Activated CD8-positive, alpha-beta memory T cell treated with anti-CD3 and anti-CD28 coated beads, Interleukin-2, amount 10 ng/mL, durations not matched to agents 7 days and 5 days (primary cell): Measurements from ENCODE around the gene ZNF792. TPM values are rescaled to one million over a fixed set of nuclear protein-coding genes. Genes with fewer than 3 reads are reported as not detected.
A peak's percentile ranks its signal among the peaks of the same experiment; 100 is the strongest.
"Not testable (repeated sequence)": the region's sequence is repeated elsewhere in the genome, so short reads cannot be mapped to it uniquely, and the experiment has no call there.

Experiments
- ATAC-seq: fragments of 150-1000 bp; cut with Tn5 transposase; one replicate; pipeline ENCODE4 v1.10.0; 2021; ENCODE audit warnings: moderate library complexity
- CTCF ChIA-PET: fragments of 350-600 bp; sonication (Branson Sonifier 250); formaldehyde crosslinking; loops from one replicate; lab custom pipeline; 2021; ENCODE audit warnings: antibody characterized with exemption; lab: Charles Lee
- DNase-seq: peaks from one replicate; pipeline ENCODE4 v3.0.0-alpha.2; 2020
- H3K27ac Mint-ChIP-seq: one replicate; pipeline ENCODE4 v1.8.0; 2021; ENCODE audit warnings: mild to moderate bottlenecking, mixed read lengths
- H3K27me3 Mint-ChIP-seq: one replicate; pipeline ENCODE4 v1.8.0; 2021; ENCODE audit warnings: mixed read lengths
- H3K36me3 Mint-ChIP-seq: one replicate; pipeline ENCODE4 v1.8.0; 2021; ENCODE audit warnings: mild to moderate bottlenecking, mixed read lengths
- H3K4me1 Mint-ChIP-seq: one replicate; pipeline ENCODE4 v1.8.0; 2021; ENCODE audit warnings: mixed read lengths
- H3K4me3 Mint-ChIP-seq: one replicate; pipeline ENCODE4 v1.8.0; 2021; ENCODE audit warnings: mild to moderate bottlenecking, moderate library complexity, mixed read lengths
- H3K9me3 Mint-ChIP-seq: one replicate; pipeline ENCODE4 v1.8.0; 2022; ENCODE audit warnings: low read depth, mixed read lengths
- total RNA-seq, 2 experiments: library from RNA; stranded (reverse); gene quantifications; one replicate each; pipeline ENCODE4 v1.2.3, GENCODE V29; 2021

The ZNF792 gene
- total RNA-seq, result 10 to 100 TPM; 13.5 to 15.3 TPM

DNA sequence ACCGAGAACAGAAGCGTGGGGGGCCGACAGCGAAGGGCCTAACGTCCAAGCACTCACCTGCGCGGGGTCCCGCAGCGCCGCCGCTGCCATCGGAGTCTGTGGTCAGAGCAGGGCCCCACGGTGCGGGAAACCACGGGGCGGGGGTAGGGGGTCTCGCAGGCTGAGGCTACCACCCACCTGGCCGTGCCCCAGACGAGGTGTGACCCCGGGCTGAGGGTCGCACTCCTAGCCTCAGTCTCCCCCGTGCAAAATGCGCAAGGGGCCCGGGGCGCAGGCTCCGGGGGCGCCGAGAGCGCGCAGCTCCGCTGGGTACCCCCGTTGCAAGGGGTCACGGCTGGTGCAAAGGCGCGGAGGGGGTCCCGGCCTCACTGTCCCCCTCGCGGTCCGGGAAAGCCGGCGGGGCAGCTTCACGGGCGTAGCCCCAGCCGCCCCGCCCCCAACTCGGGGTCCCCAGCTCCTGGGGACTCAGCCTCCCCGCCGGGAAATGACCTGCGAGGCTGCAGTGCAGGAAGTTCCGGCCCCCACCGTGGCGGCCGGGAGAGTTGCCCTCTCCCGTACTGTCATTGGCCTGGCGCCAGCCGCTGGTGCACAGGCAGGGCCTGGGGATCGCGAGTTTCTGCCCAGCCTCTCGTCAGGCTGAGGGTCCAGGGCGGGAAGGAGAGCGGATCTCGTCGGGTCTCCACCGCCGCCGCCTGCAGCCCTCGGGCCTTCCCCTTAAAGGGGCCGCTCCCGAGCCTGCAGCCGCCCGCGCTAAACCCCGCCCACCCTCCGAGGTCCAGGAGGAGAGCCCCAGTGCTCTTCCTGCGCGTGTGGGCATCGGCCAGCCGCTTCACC lies at the start of gene ZNF792:
TSS of gene ZNF792 (minus strand) at position 657 of the 834 bp plus-strand sequence. CDS start at position 90, 567 bp downstream.
- Mint-ChIP-seq H3K4me1 (peaks cover 22% of the 10 kb centered on the region), H3K27ac (peak within 1 kb of the TSS; percentile 86), H3K4me3 (peak within 1 kb of the TSS; percentile 85), H3K36me3 (peaks cover 47% of the 10 kb centered on the region), H3K9me3 (peaks cover 43% of the 10 kb centered on the region), H3K27me3 (no peaks in the 10 kb centered on the region)
- DNase-seq (peak; percentile 68), ATAC-seq (peak; percentile 86)
- CTCF ChIA-PET, result interaction anchor here (1.0 to 4.4 kb wide), 5 partner anchors 9 to 49 kb away, joined by 3 to 21 read pairs (median 4); no protein-coding TSS in a partner anchor

- Mint-ChIP-seq H3K27ac (peak overlapping the region; percentile 56), H3K4me3 (no peak overlapping the region), H3K9me3 (no peaks in the 10 kb centered on the region), H3K36me3 (peaks cover 47% of the 10 kb centered on the region), H3K4me1 (peaks cover 52% of the 10 kb centered on the region), H3K27me3 (no peaks in the 10 kb centered on the region)
- peak; percentile 83 for DNase-seq
- ATAC-seq, result peak; percentile 67
- CTCF ChIA-PET, result interaction anchor here (0.6 to 8.4 kb wide), 15 partner anchors 8 to 123 kb away, joined by 3 to 97 read pairs (median 5); partner anchors contain the start of genes GRAMD1A, ZNF30 and ZNF792
Observed at GRCh38 chr19:35013041-35013819, 49.2 kb upstream of the ZNF792 start.

- Mint-ChIP-seq H3K36me3 (peaks cover 39% of the 10 kb centered on the region), H3K27me3 (no peaks in the 10 kb centered on the region), H3K9me3 (no peaks in the 10 kb centered on the region), H3K27ac (peak overlapping the region; percentile 77), H3K4me1 (peaks cover 52% of the 10 kb centered on the region), H3K4me3 (no peak overlapping the region)
- CTCF ChIA-PET, result interaction anchor here (0.8 to 8.4 kb wide), 14 partner anchors 10 to 48 kb away, joined by 3 to 97 read pairs (median 6); partner anchors contain the start of genes GRAMD1A and ZNF792
- peak; percentile 28 for ATAC-seq
- DNase-seq, result no peak
Observed at GRCh38 chr19:35011737-35012682, 48.0 kb upstream of the ZNF792 start.

DNA sequence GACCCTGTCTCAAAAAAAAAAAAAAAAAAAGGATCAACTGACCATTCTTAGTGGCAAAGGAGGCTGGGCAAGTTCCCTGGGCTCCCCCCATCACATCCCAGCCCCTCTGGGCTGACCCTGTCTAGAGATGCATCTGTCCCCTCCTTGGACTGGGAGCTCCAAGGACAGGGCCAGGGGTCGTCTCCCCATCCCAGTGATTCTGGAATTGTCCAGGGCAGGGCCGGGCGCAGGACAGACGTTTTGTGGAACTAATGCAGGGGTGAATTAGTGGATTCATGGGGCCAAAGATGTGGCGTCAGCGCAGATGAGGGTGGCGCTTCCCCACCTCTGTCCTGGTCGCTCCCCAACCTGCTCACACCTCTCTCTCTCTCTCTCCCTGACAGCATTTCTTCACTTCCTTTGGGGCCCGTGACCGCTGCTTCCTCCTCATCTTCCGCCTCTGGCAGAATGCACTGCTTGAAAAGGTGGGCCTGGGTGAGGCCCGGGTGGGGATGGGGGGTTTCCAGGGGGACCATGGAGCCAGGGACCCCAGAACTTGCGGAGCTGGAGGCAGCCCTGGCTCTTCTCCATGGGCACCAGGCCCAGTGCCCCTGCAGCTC lies 47.2 kb upstream of the ZNF792 start:
- DNase-seq, result peak; percentile 66
- H3K9me3 Mint-ChIP-seq, result no peaks in the 10 kb centered on the region
- peak; percentile 44 for ATAC-seq
- H3K27ac Mint-ChIP-seq, result peak overlapping the region; percentile 77
- H3K4me3 Mint-ChIP-seq, result no peak overlapping the region
- H3K27me3 Mint-ChIP-seq, result no peaks in the 10 kb centered on the region
- CTCF ChIA-PET, result interaction anchor here (0.7 to 8.4 kb wide), 7 partner anchors 10 to 44 kb away, joined by 3 to 97 read pairs (median 8); partner anchors contain the start of gene GRAMD1A
- H3K4me1 Mint-ChIP-seq, result peaks cover 55% of the 10 kb centered on the region
- H3K36me3 Mint-ChIP-seq, result peaks cover 43% of the 10 kb centered on the region

DNA sequence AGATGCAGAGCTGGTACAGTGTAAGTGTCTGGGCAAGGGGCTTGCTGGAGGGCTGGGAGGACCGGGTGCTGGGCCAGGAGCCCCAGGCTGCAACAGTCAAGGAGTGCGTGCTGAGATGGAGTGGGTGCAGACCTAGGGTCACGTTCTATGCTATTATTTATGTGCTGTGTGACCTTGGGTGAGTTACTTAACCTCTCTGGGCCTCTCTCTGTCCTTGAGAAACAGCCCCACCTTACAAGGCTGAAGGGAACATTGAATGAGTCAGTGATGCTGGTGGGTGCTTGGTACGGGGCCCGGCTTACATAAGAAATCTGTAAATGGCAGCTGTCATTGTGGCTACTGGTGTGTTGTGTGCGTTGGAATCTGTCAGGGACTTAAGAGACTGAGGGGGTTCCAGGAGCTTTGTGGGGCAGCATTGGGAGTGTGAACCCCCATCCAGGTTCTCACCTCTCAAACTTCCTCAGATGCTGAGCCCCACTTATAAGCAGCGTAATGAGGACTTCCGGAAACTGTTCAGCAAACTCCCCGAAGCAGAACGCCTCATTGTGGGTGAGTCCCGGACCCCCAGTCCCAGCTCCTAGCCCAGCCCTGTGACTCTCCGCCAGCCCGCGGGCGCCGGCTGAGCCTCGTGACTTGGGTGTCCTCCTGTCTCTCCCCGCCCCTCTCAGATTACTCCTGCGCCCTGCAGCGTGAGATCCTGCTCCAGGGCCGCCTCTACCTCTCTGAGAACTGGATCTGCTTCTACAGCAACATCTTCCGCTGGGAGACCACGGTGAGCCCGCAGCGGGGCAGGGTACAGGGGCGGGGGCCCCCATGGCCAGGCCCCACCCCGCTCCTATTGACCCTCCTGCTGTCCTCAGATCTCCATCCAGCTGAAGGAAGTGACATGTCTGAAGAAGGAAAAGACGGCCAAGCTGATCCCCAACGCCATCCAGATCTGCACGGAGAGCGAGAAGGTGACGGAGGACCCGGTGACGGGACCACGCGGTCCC lies 45.7 kb upstream of the ZNF792 start:
- H3K36me3 Mint-ChIP-seq, result peaks cover 40% of the 10 kb centered on the region
- H3K4me3 Mint-ChIP-seq, result no peak overlapping the region
- H3K9me3 Mint-ChIP-seq, result no peaks in the 10 kb centered on the region
- CTCF ChIA-PET, result interaction anchor here (1.3 to 8.4 kb wide), 3 partner anchors 8 to 37 kb away, joined by 4 to 97 read pairs (median 38); partner anchors contain the start of gene GRAMD1A
- no peak for DNase-seq
- peak overlapping the region; percentile 31 for H3K27ac Mint-ChIP-seq
- H3K27me3 Mint-ChIP-seq, result no peaks in the 10 kb centered on the region
- no peak for ATAC-seq
- H3K4me1 Mint-ChIP-seq, result peaks cover 51% of the 10 kb centered on the region

- H3K27ac Mint-ChIP-seq, result no peak overlapping the region
- no peak overlapping the region for H3K4me3 Mint-ChIP-seq
- no peaks in the 10 kb centered on the region for H3K9me3 Mint-ChIP-seq
- H3K4me1 Mint-ChIP-seq, result peaks cover 49% of the 10 kb centered on the region
- CTCF ChIA-PET, result interaction anchor here (0.6 to 2.6 kb wide), 3 partner anchors 35 to 103 kb away, joined by 4 to 12 read pairs (median 5); no protein-coding TSS in a partner anchor
- H3K27me3 Mint-ChIP-seq, result no peaks in the 10 kb centered on the region
- no peak for DNase-seq
- H3K36me3 Mint-ChIP-seq, result peaks cover 34% of the 10 kb centered on the region
- no peak for ATAC-seq
Observed at GRCh38 chr19:35008891-35009341, 44.9 kb upstream of the ZNF792 start.

GRCh38 chr19:35007427-35007826 lies 43.4 kb upstream of the ZNF792 start:
- ATAC-seq, H3K27me3 Mint-ChIP-seq, DNase-seq, H3K4me3 Mint-ChIP-seq, H3K27ac Mint-ChIP-seq, H3K9me3 Mint-ChIP-seq: not testable (repeated sequence)
- peaks cover 49% of the 10 kb centered on the region for H3K4me1 Mint-ChIP-seq
- peaks cover 36% of the 10 kb centered on the region for H3K36me3 Mint-ChIP-seq
- CTCF ChIA-PET, result interaction anchor here (1.3 to 2.6 kb wide), 3 partner anchors 10 to 35 kb away, joined by 3 to 12 read pairs (median 5); no protein-coding TSS in a partner anchor

DNA sequence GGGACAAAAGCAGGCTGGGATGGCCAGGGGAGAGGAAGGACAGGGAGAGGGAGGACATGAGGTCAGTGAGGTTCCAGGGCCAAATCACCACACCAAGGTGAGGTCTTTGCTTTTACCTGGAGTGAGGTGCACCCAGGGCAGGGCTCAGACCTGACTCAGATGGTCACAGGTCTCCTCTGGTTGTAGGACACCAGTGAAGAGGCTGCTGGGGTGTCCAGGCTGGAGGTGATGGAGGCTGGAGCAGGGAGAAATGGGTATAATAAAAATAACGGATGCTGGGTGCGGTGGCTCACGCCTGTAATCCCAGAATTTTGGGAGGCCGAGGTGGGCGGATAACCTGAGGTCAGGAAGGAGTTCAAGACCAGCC lies 43.0 kb upstream of the ZNF792 start:
- CTCF ChIA-PET, result interaction anchor here (1.5 to 2.6 kb wide), 2 partner anchors 10 to 35 kb away, joined by 3 to 12 read pairs; no protein-coding TSS in a partner anchor
- Mint-ChIP-seq H3K36me3 (peaks cover 36% of the 10 kb centered on the region), H3K4me1 (peaks cover 49% of the 10 kb centered on the region), H3K9me3 (no peaks in the 10 kb centered on the region), H3K27me3 (no peaks in the 10 kb centered on the region), H3K4me3 (no peak overlapping the region), H3K27ac (peak overlapping the region; percentile 20)
- no peak for DNase-seq
- ATAC-seq, result no peak

- no peaks in the 10 kb centered on the region for H3K9me3 Mint-ChIP-seq
- ATAC-seq (no peak), DNase-seq (no peak)
- H3K4me3 Mint-ChIP-seq, result no peak overlapping the region
- H3K36me3 Mint-ChIP-seq, result peaks cover 38% of the 10 kb centered on the region
- CTCF ChIA-PET, result interaction anchor here (1.5 to 2.6 kb wide), 2 partner anchors 9 to 34 kb away, joined by 3 to 12 read pairs; no protein-coding TSS in a partner anchor
- H3K27ac Mint-ChIP-seq, result peak overlapping the region; percentile 20
- peaks cover 49% of the 10 kb centered on the region for H3K4me1 Mint-ChIP-seq
- no peaks in the 10 kb centered on the region for H3K27me3 Mint-ChIP-seq
Observed at GRCh38 chr19:35006342-35006998, 42.4 kb upstream of the ZNF792 start.

GRCh38 chr19:35006007-35006341 lies 41.9 kb upstream of the ZNF792 start:
- peaks cover 38% of the 10 kb centered on the region for H3K36me3 Mint-ChIP-seq
- ATAC-seq, H3K27me3 Mint-ChIP-seq, DNase-seq, H3K9me3 Mint-ChIP-seq, H3K27ac Mint-ChIP-seq, H3K4me3 Mint-ChIP-seq, CTCF ChIA-PET: not testable (repeated sequence)
- peaks cover 49% of the 10 kb centered on the region for H3K4me1 Mint-ChIP-seq
